Activated CD4-positive, alpha-beta T cell treated with anti-CD3 and anti-CD28 coated beads, Interleukin-2, amount 50 U/mL, for 48 hours (primary cell): ENCODE results near the gene BTN3A1.
A peak's percentile ranks its signal among the peaks of the same experiment; 100 is the strongest.
"Not testable (repeated sequence)": the region's sequence is repeated elsewhere in the genome, so short reads cannot be mapped to it uniquely, and the experiment has no call there.

ENCODE experiments used
- DNase-seq, 2 experiments: peaks; one replicate each; pipeline ENCODE4 v3.0.0-alpha.2; 2020

BTN3A1 gene

GRCh38 chr6:26447257-26447656, 45.2 kb downstream of the BTN3A1 start:
- DNase-seq = no peak

- DNase-seq = no peak
These were observed 48.2 kb downstream of the BTN3A1 start for GRCh38 chr6:26450240-26450639.

DNA sequence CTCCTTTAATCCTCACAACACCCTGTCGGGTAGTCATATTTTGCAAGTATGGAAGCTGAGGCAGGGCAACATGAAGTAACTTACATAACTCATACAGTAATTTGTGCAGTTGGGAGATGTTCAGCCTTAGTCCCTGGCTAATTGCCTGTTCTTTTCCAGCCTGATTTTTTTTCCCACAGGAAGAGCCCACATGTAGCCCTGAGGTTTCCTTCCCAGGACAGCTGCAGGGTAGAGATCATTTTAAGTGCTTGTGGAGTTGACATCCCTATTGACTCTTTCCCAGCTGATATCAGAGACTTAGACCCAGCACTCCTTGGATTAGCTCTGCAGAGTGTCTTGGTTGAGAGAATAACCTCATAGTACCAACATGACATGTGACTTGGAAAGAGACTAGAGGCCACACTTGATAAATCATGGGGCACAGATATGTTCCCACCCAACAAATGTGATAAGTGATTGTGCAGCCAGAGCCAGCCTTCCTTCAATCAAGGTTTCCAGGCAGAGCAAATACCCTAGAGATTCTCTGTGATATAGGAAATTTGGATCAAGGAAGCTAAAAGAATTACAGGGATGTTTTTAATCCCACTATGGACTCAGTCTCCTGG, 50.7 kb downstream of the BTN3A1 start:
- DNase-seq = no peak

- DNase-seq = no peak
These were observed 52.6 kb downstream of the BTN3A1 start for GRCh38 chr6:26454631-26455030.

DNA sequence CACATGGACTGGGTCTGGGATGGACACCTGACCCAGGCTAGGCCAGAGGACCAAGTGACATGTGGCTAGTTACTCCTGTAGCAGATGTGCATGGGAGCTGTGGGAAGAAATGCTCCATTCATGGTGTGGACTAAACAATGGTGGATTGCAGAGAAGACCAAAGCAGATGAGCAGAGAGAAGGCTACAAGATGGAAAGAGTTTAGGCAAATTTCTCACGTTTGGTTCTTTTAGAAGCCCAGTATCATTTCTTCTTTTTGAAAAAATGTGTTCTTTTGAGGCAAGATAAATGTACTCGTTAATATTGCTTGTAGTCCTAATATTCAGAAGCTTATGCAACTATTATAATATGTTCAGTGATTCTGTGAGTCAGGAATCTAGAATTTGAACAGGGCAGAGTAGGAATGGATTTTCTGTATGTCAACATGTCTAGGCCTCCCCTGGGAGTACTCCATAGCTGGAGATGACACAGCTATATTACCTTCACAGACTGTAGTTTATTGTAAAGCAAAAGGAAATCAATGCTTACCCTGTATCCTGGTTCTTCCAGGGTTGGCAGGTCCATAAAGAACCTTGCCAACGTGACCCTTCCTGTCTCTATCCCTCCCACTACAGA, 53.4 kb downstream of the BTN3A1 start:
- DNase-seq = no peak

DNA sequence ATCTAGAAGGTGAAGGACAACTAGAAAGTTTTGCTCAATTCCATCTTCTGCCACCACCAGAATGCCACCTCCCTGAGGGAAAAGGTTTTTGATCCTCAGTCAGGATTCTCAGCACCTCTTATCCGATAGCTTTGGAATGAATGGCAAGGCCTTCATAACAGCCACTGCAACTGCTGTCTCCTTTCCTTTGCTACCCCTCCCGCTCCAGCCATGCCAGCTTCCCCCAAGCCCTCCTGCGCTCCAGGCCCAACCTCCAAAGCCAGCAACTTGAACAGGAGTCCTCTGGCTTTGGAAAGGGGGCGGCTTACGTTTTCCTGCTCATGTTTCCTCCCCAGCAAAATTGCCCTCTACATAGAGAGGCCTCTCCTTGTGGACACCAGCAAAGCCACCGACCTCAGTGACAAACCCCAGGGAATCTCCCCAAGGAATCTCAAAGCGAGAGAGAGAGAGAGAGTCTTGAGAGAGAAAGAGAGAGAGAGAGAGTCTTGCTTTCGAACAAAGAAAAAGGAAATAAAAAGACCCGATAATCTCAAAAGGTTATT, 55.3 kb downstream of the BTN3A1 start:
- DNase-seq = peak in 1 of 2 experiments; percentile 29

DNA sequence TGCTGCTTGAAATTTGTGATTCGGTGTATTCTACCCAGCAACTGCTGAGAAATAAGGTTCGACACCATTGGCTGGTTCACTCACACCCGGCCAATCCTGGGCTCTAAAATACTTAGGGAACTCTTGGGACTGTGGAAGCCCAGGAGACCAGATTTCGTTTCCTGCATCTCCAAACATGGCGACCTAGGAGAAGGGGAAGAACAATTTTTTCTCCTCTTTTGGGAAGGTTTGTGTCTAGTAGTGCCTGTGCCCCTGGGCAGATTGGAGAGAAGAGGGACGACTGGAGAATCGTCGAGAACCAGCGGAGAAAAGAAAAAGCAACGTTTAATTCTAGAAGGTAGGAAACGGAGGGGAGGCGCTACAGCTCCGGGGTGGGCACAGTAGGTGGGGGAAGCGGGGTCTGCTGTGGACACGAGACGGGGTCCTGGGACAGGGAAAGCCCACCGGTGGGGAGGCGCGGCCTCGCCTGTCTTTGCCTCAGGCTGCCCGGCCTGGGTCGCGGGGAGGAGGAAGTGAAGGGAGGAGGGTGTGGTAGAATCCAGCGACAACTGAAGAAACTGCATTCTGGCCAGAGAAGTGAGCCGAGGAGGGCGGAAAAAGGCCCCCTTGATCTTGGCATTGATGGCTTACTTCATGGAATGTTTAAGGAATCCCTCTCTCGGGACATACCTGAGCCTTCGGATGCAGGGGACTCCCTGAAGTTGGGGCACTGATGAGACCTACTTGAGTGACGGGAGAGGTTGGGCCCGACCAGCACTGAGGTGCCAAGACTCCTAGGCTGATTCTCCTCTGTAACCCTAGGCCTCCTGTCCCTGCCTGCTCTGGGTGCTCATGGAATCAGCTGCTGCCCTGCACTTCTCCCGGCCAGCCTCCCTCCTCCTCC, 56.0 kb downstream of the BTN3A1 start, which contains the start of gene BTN2A1:
TSS of gene BTN2A1 (plus strand) at position 150 of the 883 bp plus-strand sequence. CDS start at position 832, 682 bp downstream.
- DNase-seq = peak; percentile 59 to 72

- no peak for DNase-seq
These were observed 57.1 kb downstream of the BTN3A1 start for GRCh38 chr6:26459023-26459810.

- DNase-seq = not testable (repeated sequence)
These were observed 59.3 kb downstream of the BTN3A1 start for GRCh38 chr6:26461353-26461752.

- no peak for DNase-seq
These were observed 61.9 kb downstream of the BTN3A1 start for GRCh38 chr6:26464014-26464413.

DNA sequence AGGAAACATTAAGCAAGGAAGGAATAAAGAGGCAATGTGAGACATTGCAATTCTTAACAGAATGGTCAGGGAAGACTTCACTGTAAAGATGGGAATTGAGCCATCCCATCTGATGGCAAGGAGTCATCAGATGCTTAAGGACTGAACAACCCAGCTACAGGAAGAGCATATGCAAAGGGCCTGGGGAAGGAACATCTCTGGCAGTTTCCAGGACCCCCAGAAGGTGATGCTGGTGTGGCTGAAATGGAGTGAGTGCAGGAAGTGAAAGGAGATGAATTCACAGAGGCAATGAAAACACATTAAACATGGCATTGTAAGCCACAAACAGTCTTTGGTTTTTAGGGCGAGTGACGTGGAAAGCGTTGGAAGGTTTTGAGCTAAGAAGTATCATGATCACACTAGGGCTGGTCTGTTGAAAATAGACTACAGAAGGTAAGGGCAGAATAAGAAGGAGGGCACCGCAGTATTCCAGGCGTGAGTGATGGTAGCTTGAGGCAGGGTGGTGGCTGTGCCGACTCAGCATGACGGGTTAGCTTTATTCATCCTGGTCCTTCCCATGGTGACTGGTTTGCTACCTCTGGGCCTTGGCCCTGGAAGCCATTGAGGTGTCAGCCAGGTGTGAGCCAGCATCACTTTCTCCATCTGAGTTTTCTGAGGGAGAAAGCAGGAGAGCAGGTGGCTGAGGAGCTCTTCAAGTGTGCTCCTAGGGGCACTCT, 62.5 kb downstream of the BTN3A1 start:
- DNase-seq = no peak
